Mesenchymal stem cell (in vitro differentiated cells and primary cell): ENCODE data around the gene AQP12A.

Experiments used
- DNase-seq: peaks from one replicate; pipeline ENCODE4 v3.0.0-alpha.2; 2013
- H2AFZ ChIP-seq: one replicate; pipeline ENCODE4 v1.6.1; 2013; ENCODE audit warnings: low read depth, mild to moderate bottlenecking, control low read depth, inconsistent platforms, low read length, moderate library complexity
- H2AK5ac ChIP-seq: 2 replicates; pipeline ENCODE4 v1.6.1; 2013; ENCODE audit warnings: low read length, moderate library complexity, mild to moderate bottlenecking, inconsistent platforms; ENCODE audit not compliant: severe bottlenecking
- H2BK120ac ChIP-seq: one replicate; pipeline ENCODE4 v1.6.1; 2013; ENCODE audit warnings: low read depth, mild to moderate bottlenecking, inconsistent platforms, low read length, moderate library complexity
- H2BK12ac ChIP-seq, 2 experiments: one replicate each; pipeline ENCODE4 v1.6.1; 2013; ENCODE audit warnings: inconsistent platforms in 2 of 2, low read length in 2 of 2, mild to moderate bottlenecking in 2 of 2, moderate library complexity in 2 of 2, control low read depth in 1 of 2
- H2BK15ac ChIP-seq: one replicate; pipeline ENCODE4 v1.6.1; 2013; ENCODE audit warnings: mild to moderate bottlenecking, low read depth, inconsistent platforms; ENCODE audit not compliant: poor library complexity, severe bottlenecking
- H2BK5ac ChIP-seq: 2 replicates; pipeline ENCODE4 v1.6.1; 2013; ENCODE audit warnings: low read depth, mild to moderate bottlenecking, low read length, control low read depth, inconsistent platforms; ENCODE audit not compliant: poor library complexity, severe bottlenecking
- H3K14ac ChIP-seq, 2 experiments: one replicate each; pipeline ENCODE4 v1.6.1; 2013; ENCODE audit warnings: inconsistent platforms in 2 of 2, low read length in 2 of 2, control low read depth in 1 of 2, mild to moderate bottlenecking in 1 of 2, moderate library complexity in 1 of 2
- H3K18ac ChIP-seq, 2 experiments: one replicate each; pipeline ENCODE4 v1.6.1; 2013; ENCODE audit warnings: inconsistent platforms in 2 of 2, low read length in 2 of 2, control low read depth in 1 of 2, low read depth in 1 of 2, mild to moderate bottlenecking in 1 of 2
- H3K23ac ChIP-seq, 2 experiments: one replicate each; pipeline ENCODE4 v1.6.1; 2013; ENCODE audit warnings: inconsistent platforms in 2 of 2, low read length in 2 of 2, mild to moderate bottlenecking in 2 of 2, moderate library complexity in 2 of 2, control low read depth in 1 of 2
- H3K27ac ChIP-seq: 2 replicates; pipeline ENCODE4 v1.5.1; 2013; ENCODE audit warnings: mild to moderate bottlenecking, moderate library complexity, low read length, control low read depth, inconsistent platforms; ENCODE audit not compliant: poor library complexity, severe bottlenecking
- H3K27me3 ChIP-seq, 2 experiments: 2 replicates each; pipeline versions ENCODE4 v1.6.1 to v1.7.0; 2013; ENCODE audit warnings: low read length in 2 of 2, mild to moderate bottlenecking in 2 of 2, moderate library complexity in 2 of 2, control low read depth in 1 of 2, inconsistent platforms in 1 of 2; ENCODE audit not compliant: control insufficient read depth in 1 of 2, insufficient read depth in 1 of 2
- H3K36me3 ChIP-seq, 2 experiments: 2 replicates each; pipeline versions ENCODE4 v1.6.1 to v1.7.0; 2013; ENCODE audit warnings: low read length in 2 of 2, control low read depth in 1 of 2, inconsistent platforms in 1 of 2, low read depth in 1 of 2, mild to moderate bottlenecking in 1 of 2; ENCODE audit not compliant: insufficient read depth in 2 of 2, control insufficient read depth in 1 of 2
- H3K4ac ChIP-seq, 2 experiments: one replicate each; pipeline ENCODE4 v1.6.1; 2013; ENCODE audit warnings: inconsistent platforms in 2 of 2, low read length in 2 of 2, mild to moderate bottlenecking in 2 of 2, moderate library complexity in 2 of 2, control low read depth in 1 of 2, low read depth in 1 of 2
- H3K4me1 ChIP-seq: 2 replicates; pipeline ENCODE4 v1.6.1; 2013; ENCODE audit warnings: low read depth, low read length, control low read depth; ENCODE audit not compliant: control insufficient read depth, insufficient read depth
- H3K4me2 ChIP-seq: 2 replicates; pipeline ENCODE4 v1.6.1; 2013; ENCODE audit warnings: low read length, mild to moderate bottlenecking, inconsistent platforms; ENCODE audit not compliant: poor library complexity, severe bottlenecking
- H3K4me3 ChIP-seq, 2 experiments: 2 replicates each; pipeline versions ENCODE4 v1.5.1 to v1.7.0; 2013; ENCODE audit warnings: low read length in 2 of 2, mild to moderate bottlenecking in 2 of 2, control low read depth in 1 of 2, low read depth in 1 of 2; ENCODE audit not compliant: insufficient read depth in 1 of 2
- H3K79me1 ChIP-seq: replicated peaks from 2 replicates; pipeline ENCODE4 v1.6.1; 2013; ENCODE audit warnings: mild to moderate bottlenecking, control low read depth, low read length, inconsistent platforms; ENCODE audit not compliant: poor library complexity, severe bottlenecking
- H3K9ac ChIP-seq: 2 replicates; pipeline ENCODE4 v1.7.0; 2013; ENCODE audit warnings: mild to moderate bottlenecking, low read length, moderate library complexity
- H3K9me3 ChIP-seq: 2 replicates; pipeline ENCODE4 v1.7.0; 2013; ENCODE audit warnings: mild to moderate bottlenecking, low read length; ENCODE audit not compliant: control insufficient read depth
- H4K8ac ChIP-seq: one replicate; pipeline ENCODE4 v1.6.1; 2013; ENCODE audit warnings: inconsistent platforms, mild to moderate bottlenecking, low read length, moderate library complexity
- H4K91ac ChIP-seq: one replicate; pipeline ENCODE4 v1.6.1; 2013; ENCODE audit warnings: mild to moderate bottlenecking, low read length, inconsistent platforms
- WGBS: methylation state at CpG from one replicate; pipeline ENCODE4 v1.1.7; 2013; ENCODE audit warnings: mixed read lengths; 5-methylcytosine and 5-hydroxymethylcytosine counted together

AQP12A gene

GRCh38 chr2:240643811-240644150 lies 47.9 kb upstream of the AQP12A start:
- Histone ChIP-seq H3K4ac (no peak overlapping the region), H3K27me3 (peaks cover 21 to 70% of the 10 kb centered on the region in 2 experiments), H3K4me2 (no peak overlapping the region), H3K18ac (no peak overlapping the region), H3K14ac (no peak overlapping the region), H2AK5ac (no peak overlapping the region), H2BK120ac (no peak overlapping the region), H4K8ac (no peak overlapping the region), H3K27ac (no peak overlapping the region), H3K9ac (no peak overlapping the region), H3K4me3 (no peak overlapping the region), H3K79me1 (no peaks in the 10 kb centered on the region), H3K36me3 (no peaks in the 10 kb centered on the region), H4K91ac (no peak overlapping the region), H3K9me3 (no peaks in the 10 kb centered on the region), H2BK12ac (no peak overlapping the region), H2BK5ac (no peak overlapping the region), H2AFZ (no peak overlapping the region), H3K23ac (no peak overlapping the region), H3K4me1 (peaks cover 2% of the 10 kb centered on the region), H2BK15ac (no peak overlapping the region)
- WGBS = 84% methylated on average over 15 of the region's 15 CpGs
- no peak for DNase-seq

GRCh38 chr2:240644171-240644651 lies 47.5 kb upstream of the AQP12A start:
- Histone ChIP-seq H3K4me1 (peaks cover 2% of the 10 kb centered on the region), H2AK5ac (no peak overlapping the region), H2BK15ac (no peak overlapping the region), H3K4me3 (no peak overlapping the region), H2AFZ (no peak overlapping the region), H3K79me1 (no peaks in the 10 kb centered on the region), H4K8ac (no peak overlapping the region), H3K4ac (no peak overlapping the region), H3K9me3 (no peaks in the 10 kb centered on the region), H3K4me2 (no peak overlapping the region), H3K36me3 (no peaks in the 10 kb centered on the region), H3K14ac (peak overlapping the region in 1 of 2 experiments; percentile 12), H3K9ac (no peak overlapping the region), H2BK12ac (no peak overlapping the region), H2BK120ac (no peak overlapping the region), H3K27me3 (peaks cover 25 to 72% of the 10 kb centered on the region in 2 experiments), H3K18ac (no peak overlapping the region), H4K91ac (no peak overlapping the region), H2BK5ac (no peak overlapping the region), H3K23ac (no peak overlapping the region), H3K27ac (no peak overlapping the region)
- DNase-seq = no peak
- WGBS = 84% methylated on average over 12 of the region's 14 CpGs

- 67% methylated on average over 8 of the region's 8 CpGs for WGBS
- Histone ChIP-seq H2BK120ac (no peak overlapping the region), H3K4me1 (peaks cover 2% of the 10 kb centered on the region), H2BK5ac (no peak overlapping the region), H3K14ac (no peak overlapping the region), H3K27me3 (peaks cover 29 to 72% of the 10 kb centered on the region in 2 experiments), H2BK15ac (no peak overlapping the region), H3K9me3 (no peaks in the 10 kb centered on the region), H3K79me1 (no peaks in the 10 kb centered on the region), H3K9ac (no peak overlapping the region), H3K4me2 (no peak overlapping the region), H2BK12ac (no peak overlapping the region), H2AFZ (no peak overlapping the region), H4K8ac (no peak overlapping the region), H3K18ac (no peak overlapping the region), H3K36me3 (no peaks in the 10 kb centered on the region), H2AK5ac (no peak overlapping the region), H3K27ac (no peak overlapping the region), H3K23ac (no peak overlapping the region), H3K4me3 (no peak overlapping the region), H4K91ac (no peak overlapping the region), H3K4ac (no peak overlapping the region)
- no peak for DNase-seq
These were observed 46.8 kb upstream of the AQP12A start for GRCh38 chr2:240644859-240645301.

- Histone ChIP-seq H2AFZ (no peak overlapping the region), H3K36me3 (no peaks in the 10 kb centered on the region), H2BK120ac (no peak overlapping the region), H2BK5ac (no peak overlapping the region), H3K4me1 (peaks cover 2% of the 10 kb centered on the region), H4K91ac (no peak overlapping the region), H2AK5ac (no peak overlapping the region), H3K27me3 (peaks cover 29 to 77% of the 10 kb centered on the region in 2 experiments), H3K4me2 (no peak overlapping the region), H2BK15ac (no peak overlapping the region), H3K18ac (no peak overlapping the region), H3K9ac (no peak overlapping the region), H2BK12ac (no peak overlapping the region), H3K4me3 (no peak overlapping the region), H3K23ac (no peak overlapping the region), H4K8ac (no peak overlapping the region), H3K4ac (no peak overlapping the region), H3K27ac (no peak overlapping the region), H3K79me1 (no peaks in the 10 kb centered on the region), H3K9me3 (no peaks in the 10 kb centered on the region), H3K14ac (no peak overlapping the region)
- DNase-seq = no peak
- 74% methylated on average over 10 of the region's 10 CpGs for WGBS
These were observed 46.3 kb upstream of the AQP12A start for GRCh38 chr2:240645346-240645745.
